ENCODE measurements around the gene CALR3.

- TF ChIP-seq CTCF (IDR thresholded peaks at IDR 0.05) (no peak), REST (IDR thresholded peaks at IDR 0.05; ENCODE audit: insufficient read depth in 1 of 2, low read depth in 2 of 2, low read length in 1 of 2) (no peak), POLR2AphosphoS5 (IDR thresholded peaks at IDR 0.05; ENCODE audit: low read depth, low read length) (no peak), TCF7L2 (IDR thresholded peaks at IDR 0.05; ENCODE audit: low read depth, low read length) (no peak), SIN3A (IDR thresholded peaks at IDR 0.05; ENCODE audit: borderline replicate concordance, insufficient read depth, low read depth, low read length) (no peak)
These were observed 34.8 kb upstream of the CALR3 start for GRCh38 chr19:16530540-16531379.

Measured in Panc1 (cell line).